GM18520 (cell line): Measurements from ENCODE around the gene PCDHB8.
"Not testable (repeated sequence)": the region's sequence is repeated elsewhere in the genome, so short reads cannot be mapped to it uniquely, and the experiment has no call there.

Source experiments
- ATAC-seq: cut with Tn5 transposase; IDR thresholded peaks from one replicate; pipeline ENCODE4 v1.9.1; 2021; ENCODE audit not compliant: unreplicated experiment

The PCDHB8 gene

GRCh38 chr5:141184117-141184855 is 6.7 kb downstream of the PCDHB8 start:
- ATAC-seq = not testable (repeated sequence)

DNA sequence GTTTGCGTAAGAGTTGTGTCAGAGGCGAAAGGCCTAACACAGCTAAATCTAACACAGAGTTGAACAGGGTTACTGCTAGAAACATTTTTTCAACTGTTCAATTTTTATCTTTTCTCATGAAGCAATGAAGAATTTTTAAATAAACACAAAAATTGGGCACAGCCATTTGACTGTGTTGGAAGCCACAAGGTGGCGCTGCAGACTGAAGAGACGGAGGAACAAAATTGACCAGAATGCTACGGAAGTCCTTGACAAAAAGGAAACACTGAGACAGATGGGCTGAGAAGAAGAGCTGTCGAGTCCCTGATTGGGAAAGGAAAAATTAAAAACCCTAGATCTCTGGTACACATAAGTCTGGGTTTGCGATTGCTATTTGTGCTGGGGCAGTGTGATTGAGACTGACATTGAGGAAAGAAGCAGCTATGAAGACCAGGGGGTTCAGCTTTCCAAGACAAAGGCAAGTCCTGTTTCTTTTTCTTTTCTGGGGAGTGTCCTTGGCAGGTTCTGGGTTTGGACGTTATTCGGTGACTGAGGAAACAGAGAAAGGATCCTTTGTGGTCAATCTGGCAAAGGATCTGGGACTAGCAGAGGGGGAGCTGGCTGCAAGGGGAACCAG is 9.4 kb downstream of the PCDHB8 start, which contains the start of gene PCDHB9:
PCDHB9 (plus strand) TSS at position 265 of the 616 bp plus-strand sequence; CDS start at position 423, 158 bp downstream.
- no peak for ATAC-seq

DNA sequence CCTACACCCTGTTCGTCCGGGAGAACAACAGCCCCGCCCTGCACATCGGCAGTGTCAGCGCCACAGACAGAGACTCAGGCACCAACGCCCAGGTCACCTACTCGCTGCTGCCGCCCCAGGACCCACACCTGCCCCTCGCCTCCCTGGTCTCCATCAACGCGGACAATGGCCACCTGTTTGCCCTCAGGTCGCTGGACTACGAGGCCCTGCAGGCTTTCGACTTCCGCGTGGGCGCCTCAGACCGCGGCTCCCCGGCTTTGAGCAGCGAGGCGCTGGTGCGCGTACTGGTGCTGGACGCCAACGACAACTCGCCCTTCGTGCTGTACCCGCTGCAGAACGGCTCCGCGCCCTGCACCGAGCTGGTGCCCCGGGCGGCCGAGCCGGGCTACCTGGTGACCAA is 11.1 kb downstream of the PCDHB8 start:
- ATAC-seq = not testable (repeated sequence)

DNA sequence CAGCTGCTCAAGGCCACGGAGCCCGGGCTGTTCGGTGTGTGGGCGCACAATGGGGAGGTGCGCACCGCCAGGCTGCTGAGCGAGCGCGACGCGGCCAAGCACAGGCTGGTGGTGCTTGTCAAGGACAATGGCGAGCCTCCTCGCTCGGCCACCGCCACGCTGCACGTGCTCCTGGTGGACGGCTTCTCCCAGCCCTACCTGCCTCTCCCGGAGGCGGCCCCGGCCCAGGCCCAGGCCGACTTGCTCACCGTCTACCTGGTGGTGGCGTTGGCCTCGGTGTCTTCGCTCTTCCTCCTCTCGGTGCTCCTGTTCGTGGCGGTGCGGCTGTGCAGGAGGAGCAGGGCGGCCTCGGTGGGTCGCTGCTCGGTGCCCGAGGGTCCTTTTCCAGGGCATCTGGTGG is 11.5 kb downstream of the PCDHB8 start:
- ATAC-seq = not testable (repeated sequence)

- ATAC-seq = no peak
These were observed 14.6 kb downstream of the PCDHB8 start, which contains the start of gene PCDHB10 for GRCh38 chr5:141192110-141192725. Gene PCDHB10, plus strand, starts transcription at chr5:141192353. Its CDS starts 200 bp downstream, at chr5:141192553.

GRCh38 chr5:141194332-141194731 is 16.7 kb downstream of the PCDHB8 start:
- not testable (repeated sequence) for ATAC-seq

DNA sequence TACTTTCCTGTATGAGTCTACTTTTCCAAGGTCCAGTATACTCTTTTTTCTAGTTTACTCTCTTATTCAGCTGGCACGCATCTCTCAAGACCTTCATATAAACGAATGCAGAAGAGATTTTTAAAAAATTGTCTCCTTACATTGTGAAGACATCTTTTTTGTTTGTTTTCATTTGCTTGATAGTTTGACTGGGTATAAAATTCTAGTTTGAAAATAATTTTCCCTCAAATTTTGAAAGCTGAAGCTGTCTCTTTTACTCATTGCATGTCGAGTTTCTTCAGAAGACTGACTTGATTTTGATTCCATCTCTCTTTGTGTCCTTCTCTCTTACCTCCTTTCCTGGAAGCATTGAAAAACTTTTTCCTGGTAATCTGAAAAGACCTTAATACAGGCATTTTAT is 18.8 kb downstream of the PCDHB8 start:
- no peak for ATAC-seq

DNA sequence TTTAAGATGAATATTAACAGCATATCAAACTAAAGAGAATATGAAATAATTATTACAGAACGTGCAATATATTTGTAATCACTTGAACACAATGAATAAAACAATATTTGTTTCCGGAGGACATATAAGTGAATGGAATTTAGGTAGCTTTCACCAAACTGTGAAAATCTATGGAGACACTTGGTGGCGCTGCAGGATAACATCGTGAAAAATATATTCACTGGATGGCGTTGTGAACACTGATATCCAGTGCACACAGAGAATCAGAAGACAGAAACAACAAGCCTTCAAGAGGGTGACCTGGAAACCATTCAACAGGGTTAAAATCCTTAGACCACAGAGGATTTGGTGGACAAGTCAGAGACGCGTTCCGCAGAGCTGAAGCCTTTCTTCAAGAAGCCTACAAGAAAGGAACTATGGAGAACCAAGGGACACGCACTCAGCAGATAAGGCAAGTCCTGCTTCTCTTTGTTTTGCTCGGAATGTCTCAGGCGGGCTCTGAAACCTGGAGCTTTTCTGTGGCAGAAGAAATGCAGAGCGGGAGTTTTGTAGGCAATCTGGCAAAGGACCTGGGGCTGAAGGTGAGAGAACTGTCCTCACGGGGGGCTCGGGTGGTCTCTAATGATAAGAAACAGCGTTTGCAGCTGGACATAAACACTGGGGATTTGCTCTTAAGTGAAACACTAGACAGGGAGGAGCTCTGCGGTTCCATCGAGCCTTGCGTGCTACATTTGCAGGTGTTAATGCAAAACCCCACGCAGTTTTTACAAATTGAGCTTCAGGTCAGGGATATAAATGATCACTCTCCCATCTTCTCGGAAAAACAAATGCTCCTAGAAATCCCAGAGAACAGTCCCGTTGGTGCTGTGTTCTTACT is 22.0 kb downstream of the PCDHB8 start, which contains the start of gene PCDHB11:
PCDHB11 (plus strand) TSS at position 269 of the 877 bp plus-strand sequence; CDS start at position 417, 148 bp downstream.
- ATAC-seq = no peak

- not testable (repeated sequence) for ATAC-seq
These were observed 23.5 kb downstream of the PCDHB8 start for GRCh38 chr5:141201126-141201525.

GRCh38 chr5:141201646-141202045 is 24.1 kb downstream of the PCDHB8 start:
- ATAC-seq = not testable (repeated sequence)

DNA sequence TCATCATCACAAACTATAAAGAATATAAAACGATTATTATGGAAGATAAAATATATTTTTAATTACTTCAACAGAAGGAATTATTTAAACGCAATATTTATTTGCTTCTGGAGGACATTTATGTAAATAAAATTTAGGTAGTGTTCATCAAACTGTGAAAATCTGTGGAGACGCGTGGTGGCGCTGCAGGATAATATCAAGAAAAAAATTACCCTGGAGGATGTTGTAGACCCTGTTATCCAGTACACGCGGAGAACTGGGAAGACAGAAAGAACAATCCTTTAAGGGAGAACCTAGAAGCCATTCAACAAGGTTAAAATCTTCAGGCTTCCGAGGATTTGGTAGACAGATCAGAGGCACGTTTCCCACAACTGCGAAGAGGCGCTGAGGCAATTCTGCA is 30.9 kb downstream of the PCDHB8 start, which contains the start of gene PCDHB12:
PCDHB12 (plus strand) TSS at position 242 of the 400 bp plus-strand sequence. CDS start 189 bp downstream, outside the sequence.
- ATAC-seq = no peak

- ATAC-seq = not testable (repeated sequence)
These were observed 32.7 kb downstream of the PCDHB8 start for GRCh38 chr5:141210281-141210680.

DNA sequence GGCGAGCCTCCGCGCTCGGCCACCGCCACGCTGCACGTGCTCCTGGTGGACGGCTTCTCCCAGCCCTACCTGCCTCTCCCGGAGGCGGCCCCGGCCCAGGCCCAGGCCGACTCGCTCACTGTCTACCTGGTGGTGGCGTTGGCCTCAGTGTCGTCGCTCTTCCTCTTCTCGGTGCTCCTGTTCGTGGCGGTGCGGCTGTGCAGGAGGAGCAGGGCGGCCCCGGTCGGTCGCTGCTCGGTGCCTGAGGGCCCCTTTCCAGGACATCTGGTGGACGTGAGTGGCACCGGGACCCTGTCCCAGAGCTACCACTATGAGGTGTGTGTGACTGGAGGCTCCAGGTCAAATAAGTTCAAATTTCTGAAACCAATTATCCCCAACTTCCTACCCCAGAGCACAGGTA is 33.3 kb downstream of the PCDHB8 start:
- ATAC-seq = not testable (repeated sequence)

GRCh38 chr5:141213656-141214339 is 36.2 kb downstream of the PCDHB8 start, which contains the start of gene PCDHB13:
Gene PCDHB13, plus strand, starts transcription at chr5:141213919. Its CDS starts 205 bp downstream, at chr5:141214124.
- not testable (repeated sequence) for ATAC-seq

GRCh38 chr5:141214583-141214982 is 37.0 kb downstream of the PCDHB8 start:
- ATAC-seq = not testable (repeated sequence)

GRCh38 chr5:141215504-141215903 is 37.9 kb downstream of the PCDHB8 start:
- not testable (repeated sequence) for ATAC-seq

DNA sequence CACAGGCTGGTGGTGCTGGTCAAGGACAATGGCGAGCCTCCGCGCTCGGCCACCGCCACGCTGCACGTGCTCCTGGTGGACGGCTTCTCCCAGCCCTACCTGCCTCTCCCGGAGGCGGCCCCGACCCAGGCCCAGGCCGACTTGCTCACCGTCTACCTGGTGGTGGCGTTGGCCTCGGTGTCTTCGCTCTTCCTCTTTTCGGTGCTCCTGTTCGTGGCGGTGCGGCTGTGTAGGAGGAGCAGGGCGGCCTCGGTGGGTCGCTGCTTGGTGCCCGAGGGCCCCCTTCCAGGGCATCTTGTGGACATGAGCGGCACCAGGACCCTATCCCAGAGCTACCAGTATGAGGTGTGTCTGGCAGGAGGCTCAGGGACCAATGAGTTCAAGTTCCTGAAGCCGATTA is 38.4 kb downstream of the PCDHB8 start:
- ATAC-seq = not testable (repeated sequence)

GRCh38 chr5:141223112-141223783 is 45.7 kb downstream of the PCDHB8 start, which contains the start of gene PCDHB14:
Gene PCDHB14, plus strand, starts transcription at chr5:141223343. Its CDS starts 163 bp downstream, at chr5:141223506.
- ATAC-seq = no peak

GRCh38 chr5:141224844-141225243 is 47.3 kb downstream of the PCDHB8 start:
- ATAC-seq = not testable (repeated sequence)
